Cardiac septum (tissue), 1 donor: ENCODE data around the gene SCAMP2. TPM values are rescaled to one million over a fixed set of nuclear protein-coding genes. Genes with fewer than 3 reads are reported as not detected.

Experiments used
- DNase-seq: peaks from one replicate; pipeline ENCODE4 v3.0.0-alpha.2; 2020; ENCODE audit warnings: low spot score
- intact Hi-C: fragments of 100-400 bp; cut with DNase I; formaldehyde crosslinking; loops from one replicate; pipeline ENCODE4 v1.14.0; 2022
- microRNA-seq: library from miRNA; unstranded; fragments of <30 nt; microRNA quantifications from one replicate; pipeline ENCODE4 v1.2.0, GENCODE V29; 2020
- total RNA-seq: library from RNA; stranded (reverse); fragmentation: NEBNext Ultra II Directional; extraction: Animal tissue kit (Norgen Biotek cat#: 25700); gene quantifications from one replicate; pipeline ENCODE4 v1.2.1, GENCODE V29; 2021
- donor health status: DM: no; HTN: no; CAD: no.

SCAMP2 gene
- total RNA-seq, 1 donor from 2014 or later, result 33.3 TPM

- intact Hi-C loops, result no loop called here
- no peak for DNase-seq
Measured at GRCh38 chr15:74804935-74805334, 68.2 kb downstream of the SCAMP2 start.

GRCh38 chr15:74802862-74803447, 70.2 kb downstream of the SCAMP2 start:
- DNase-seq, result no peak
- intact Hi-C loops, result no loop called here

DNA sequence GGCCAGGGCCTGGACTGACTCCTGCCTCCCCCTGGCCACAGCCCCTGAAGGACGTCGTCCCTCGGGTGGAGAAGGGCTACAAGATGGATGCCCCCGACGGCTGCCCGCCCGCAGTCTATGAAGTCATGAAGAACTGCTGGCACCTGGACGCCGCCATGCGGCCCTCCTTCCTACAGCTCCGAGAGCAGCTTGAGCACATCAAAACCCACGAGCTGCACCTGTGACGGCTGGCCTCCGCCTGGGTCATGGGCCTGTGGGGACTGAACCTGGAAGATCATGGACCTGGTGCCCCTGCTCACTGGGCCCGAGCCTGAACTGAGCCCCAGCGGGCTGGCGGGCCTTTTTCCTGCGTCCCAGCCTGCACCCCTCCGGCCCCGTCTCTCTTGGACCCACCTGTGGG, 70.9 kb downstream of the SCAMP2 start:
- intact Hi-C loops, result no loop called here
- no peak for DNase-seq

GRCh38 chr15:74801311-74801997, 71.7 kb downstream of the SCAMP2 start:
- no peak for DNase-seq
- intact Hi-C loops, result loop anchor here (2.0 kb wide), 1 partner anchor 21 kb away; no protein-coding TSS in a partner anchor

- DNase-seq, result no peak
- intact Hi-C loops, result loop anchor here (1.0 to 2.0 kb wide), 2 partner anchors 20 to 29 kb away; no protein-coding TSS in a partner anchor
Measured at GRCh38 chr15:74800559-74801094, 72.5 kb downstream of the SCAMP2 start.

GRCh38 chr15:74799856-74800558, 73.2 kb downstream of the SCAMP2 start:
- intact Hi-C loops, result loop anchor here (1.0 to 2.0 kb wide), 2 partner anchors 19 to 29 kb away; no protein-coding TSS in a partner anchor
- peak; percentile 93 for DNase-seq

DNA sequence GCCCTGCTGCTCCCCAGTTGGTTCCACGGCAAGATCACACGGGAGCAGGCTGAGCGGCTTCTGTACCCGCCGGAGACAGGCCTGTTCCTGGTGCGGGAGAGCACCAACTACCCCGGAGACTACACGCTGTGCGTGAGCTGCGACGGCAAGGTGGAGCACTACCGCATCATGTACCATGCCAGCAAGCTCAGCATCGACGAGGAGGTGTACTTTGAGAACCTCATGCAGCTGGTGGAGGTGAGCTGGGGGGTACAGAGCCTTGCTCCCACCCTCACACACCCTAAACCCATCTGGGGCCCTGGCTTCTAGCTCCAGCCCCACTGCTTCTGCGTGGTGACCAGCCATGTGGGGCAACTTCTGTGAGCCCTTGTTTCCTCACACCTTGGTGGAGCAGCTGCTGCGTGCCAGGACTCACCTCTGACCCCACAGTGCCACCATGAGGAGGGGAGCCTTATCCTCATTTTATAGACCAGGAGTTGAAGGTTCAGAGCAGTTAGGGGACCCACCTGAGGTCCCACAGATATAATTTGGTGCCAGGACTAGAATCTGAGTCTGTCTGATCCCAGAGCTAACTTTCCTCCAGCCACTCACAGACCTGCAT, 73.8 kb downstream of the SCAMP2 start:
- intact Hi-C loops, result no loop called here
- DNase-seq, result no peak

GRCh38 chr15:74798388-74799254, 74.5 kb downstream of the SCAMP2 start:
- intact Hi-C loops, result no loop called here
- no peak for DNase-seq

- intact Hi-C loops, result no loop called here
- DNase-seq, result no peak
Measured at GRCh38 chr15:74795966-74796625, 77.1 kb downstream of the SCAMP2 start.

GRCh38 chr15:74794970-74795349, 78.2 kb downstream of the SCAMP2 start:
- no peak for DNase-seq
- intact Hi-C loops, result no loop called here

GRCh38 chr15:74794248-74794969, 78.8 kb downstream of the SCAMP2 start:
- intact Hi-C loops, result no loop called here
- DNase-seq, result no peak

Small RNAs within 50 kb of the gene (microRNA-seq; reads per million reads assigned to microRNA genes)
- not detected for gene MIR6882

Other genes starting within 250 kb of the SCAMP2 start
- gene EDC3, start 177.3 kb downstream of the SCAMP2 start, total RNA-seq, result 17.8 TPM
- 0.30 TPM for gene CYP1A1, start 147.8 kb downstream of the SCAMP2 start, total RNA-seq
- gene CYP1A2, start 124.5 kb downstream of the SCAMP2 start, total RNA-seq, result not detected
- 29.5 TPM for gene CSK, start 91.3 kb downstream of the SCAMP2 start, total RNA-seq
- 7.9 TPM for gene LMAN1L, start 60.5 kb downstream of the SCAMP2 start, total RNA-seq
- 0.67 TPM for gene CPLX3, start 46.7 kb downstream of the SCAMP2 start, total RNA-seq
- 25.6 TPM for gene ULK3, start 30.2 kb downstream of the SCAMP2 start, total RNA-seq
- gene MPI, start 16.7 kb upstream of the SCAMP2 start, total RNA-seq, result 44.5 TPM
- 62.5 TPM for gene FAM219B, start 33.5 kb upstream of the SCAMP2 start, total RNA-seq
- gene COX5A, start 64.7 kb upstream of the SCAMP2 start, total RNA-seq, result 804 TPM
- 1.8 TPM for gene RPP25, start 83.4 kb upstream of the SCAMP2 start, total RNA-seq
- gene SCAMP5, start 122.2 kb upstream of the SCAMP2 start, total RNA-seq, result 3.6 TPM
- gene PPCDC, start 150.2 kb upstream of the SCAMP2 start, total RNA-seq, result 7.2 TPM